HepG2 (cell line): ENCODE measurements around the gene PCDHGA1. TPM values are rescaled to one million over a fixed set of nuclear protein-coding genes. Genes with fewer than 3 reads are reported as not detected.

Source experiments
- ETV6 ChIP-seq: sonication (generic); formaldehyde crosslinking; conservative IDR thresholded peaks from 2 replicates; pipeline ENCODE4 v1.4.0; 2020; ENCODE audit warnings: missing genetic modification reagents
- FOXO1 ChIP-seq: sonication (generic); formaldehyde crosslinking; IDR thresholded peaks from 2 replicates; pipeline ENCODE4 v1.4.0; 2020; ENCODE audit warnings: missing genetic modification reagents
- GMEB2 ChIP-seq: IDR thresholded peaks from 2 replicates; pipeline ENCODE4 v1.6.1; 2016; ENCODE audit warnings: missing biosample characterization, missing genetic modification reagents, low read depth
- HDAC2 ChIP-seq: sonication (generic); formaldehyde crosslinking; IDR thresholded peaks from 2 replicates; pipeline ENCODE4 v1.4.0; 2020; ENCODE audit warnings: missing genetic modification reagents
- JARID2 ChIP-seq: sonication (generic); formaldehyde crosslinking; IDR thresholded peaks from 2 replicates; pipeline ENCODE4 v1.8.1; 2023; ENCODE audit warnings: missing genetic modification reagents, inconsistent platforms; ENCODE audit not compliant: insufficient replicate concordance
- MED8 ChIP-seq: sonication (generic); formaldehyde crosslinking; IDR thresholded peaks from 2 replicates; pipeline ENCODE4 v1.8.1; 2023; ENCODE audit warnings: mild to moderate bottlenecking, missing genetic modification reagents; ENCODE audit not compliant: insufficient replicate concordance
- NONO ChIP-seq, 2 experiments: fragments of 450-650 bp in 1 of 2; sonication (generic) in 1 of 2; formaldehyde crosslinking in 1 of 2; IDR thresholded peaks in 1 of 2; conservative IDR thresholded peaks in 1 of 2; 2 replicates each; pipeline versions ENCODE4 v1.6.1 to v1.8.0; 2017 to 2022; ENCODE audit warnings: mild to moderate bottlenecking in 1 of 2, missing genetic modification reagents in 1 of 2, moderate library complexity in 1 of 2
- RFXANK ChIP-seq: IDR thresholded peaks from 2 replicates; pipeline ENCODE4 v1.6.1; 2016
- SMAD1 ChIP-seq: sonication (generic); formaldehyde crosslinking; IDR thresholded peaks from 2 replicates; pipeline ENCODE4 v1.4.0; 2020; ENCODE audit warnings: missing genetic modification reagents, low read depth, mild to moderate bottlenecking, borderline replicate concordance
- SNAPC5 ChIP-seq: sonication (generic); formaldehyde crosslinking; IDR thresholded peaks from 2 replicates; pipeline ENCODE4 v1.8.1; 2023; ENCODE audit warnings: mild to moderate bottlenecking, missing genetic modification reagents, borderline replicate concordance
- SP1 ChIP-seq, 2 experiments: fragments of 450-650 bp in 1 of 2; sonication (generic) in 1 of 2; formaldehyde crosslinking in 1 of 2; IDR thresholded peaks; 2 replicates each; pipeline versions ENCODE4 v1.4.0 to v1.6.1; 2016 to 2020; ENCODE audit warnings: missing genetic modification reagents in 1 of 2
- SP5 ChIP-seq: IDR thresholded peaks from 2 replicates; pipeline ENCODE4 v1.6.1; 2016; ENCODE audit warnings: low read depth, borderline replicate concordance
- SRSF4 ChIP-seq: fragments of 200-400 bp; formaldehyde crosslinking; IDR thresholded peaks from one replicate; pipeline ENCODE4 v1.6.1; 2018; ENCODE audit warnings: mild to moderate bottlenecking, low read depth, low read length, moderate library complexity; ENCODE audit not compliant: poor library complexity, severe bottlenecking
- STAG1 ChIP-seq: sonication (generic); formaldehyde crosslinking; IDR thresholded peaks from 2 replicates; pipeline ENCODE4 v1.4.0; 2020; ENCODE audit warnings: missing genetic modification reagents
- TAF15 ChIP-seq: fragments of 200-400 bp; formaldehyde crosslinking; IDR thresholded peaks from one replicate; pipeline ENCODE4 v1.6.1; 2018; ENCODE audit warnings: mild to moderate bottlenecking, low read depth, low read length; ENCODE audit not compliant: poor library complexity, severe bottlenecking
- ZBTB37 ChIP-seq: sonication (generic); formaldehyde crosslinking; IDR thresholded peaks from 2 replicates; pipeline ENCODE4 v1.4.0; 2020; ENCODE audit warnings: mild to moderate bottlenecking, missing genetic modification reagents
- ZBTB43 ChIP-seq: sonication (generic); formaldehyde crosslinking; conservative IDR thresholded peaks from 2 replicates; pipeline ENCODE4 v1.4.0; 2020; ENCODE audit warnings: missing genetic modification reagents
- ZBTB44 ChIP-seq: sonication (generic); formaldehyde crosslinking; IDR thresholded peaks from 2 replicates; pipeline ENCODE4 v1.4.0; 2020; ENCODE audit warnings: missing genetic modification reagents
- ZIK1 ChIP-seq: sonication (generic); formaldehyde crosslinking; IDR thresholded peaks from 2 replicates; pipeline ENCODE4 v1.5.0; 2020; ENCODE audit warnings: mild to moderate bottlenecking, low read depth, missing genetic modification reagents, borderline replicate concordance
- ZNF543 ChIP-seq: sonication (generic); formaldehyde crosslinking; IDR thresholded peaks from 2 replicates; pipeline ENCODE4 v1.4.0; 2020; ENCODE audit warnings: mild to moderate bottlenecking, missing genetic modification reagents
- ZNF660 ChIP-seq: sonication (generic); formaldehyde crosslinking; IDR thresholded peaks from 2 replicates; pipeline ENCODE4 v1.5.1; 2020; ENCODE audit warnings: mild to moderate bottlenecking, low read depth, missing genetic modification reagents, borderline replicate concordance
- ZSCAN30 ChIP-seq: sonication (generic); formaldehyde crosslinking; IDR thresholded peaks from 2 replicates; pipeline ENCODE4 v1.5.0; 2020; ENCODE audit warnings: mild to moderate bottlenecking, missing genetic modification reagents
- polyA plus RNA-seq, 8 experiments: library from polyadenylated mRNA; depleted of rRNA in 3 of 8; stranded (reverse) in 7 of 8; unstranded in 1 of 8; fragments of >200 nt; fragmentation: Illumina TruSeq in 4 of 8; extraction: Trizol in 4 of 8; gene quantifications; 2 replicates each; pipeline versions ENCODE4 v1.2.1 to v1.2.3, GENCODE V29; 2011 to 2016; ENCODE audit warnings: low read depth in 4 of 8, missing spikeins in 1 of 8, mixed read lengths in 1 of 8; ENCODE audit not compliant: insufficient read depth in 1 of 8
- total RNA-seq, 5 experiments: library from RNA; depleted of rRNA; stranded (reverse); fragments of >200 nt; fragmentation: Illumina TruSeq; extraction: Trizol; gene quantifications; 2 replicates each; pipeline ENCODE4 v1.2.3, GENCODE V29; 2016; ENCODE audit warnings: low read depth in 1 of 5

The PCDHGA1 gene
- total and polyA plus RNA-seq, 2 of the 13 experiments (the other 11 are each of a cell fraction or from before 2014, with no cell fraction given), result 0.31 to 0.40 TPM

GRCh38 chr5:141320225-141321169 lies 9.8 kb upstream of the PCDHGA1 start, which contains the start of gene TAF7 (continued):
- TF ChIP-seq ZBTB37 (CRISPR knock-in tag) (peak; percentile 50; the same call in 1 of the 2 replicates), TAF15 (no peak), ETV6 (no peak), ZIK1 (CRISPR knock-in tag) (peak; percentile 17; the same call in 1 of the 2 replicates), ZBTB43 (CRISPR knock-in tag) (peak; percentile 47), JARID2 (CRISPR knock-in tag) (no peak), SRSF4 (no peak), GMEB2 (CRISPR knock-in tag) (peak; percentile 83), ZNF660 (CRISPR knock-in tag) (no peak), NONO (IDR thresholded peaks at IDR 0.05) (no peak), NONO (CRISPR knock-in tag; conservative IDR thresholded peaks at IDR 0.05) (peak; percentile 88), MED8 (peak; percentile 73), ZBTB44 (CRISPR knock-in tag) (0 out of 2 replicates have a peak, but pooled peaks have one; percentile 8), SP5 (CRISPR knock-in tag) (peak; percentile 65; the same call in 1 of the 2 replicates), ZSCAN30 (CRISPR knock-in tag) (no peak), FOXO1 (CRISPR knock-in tag) (peak; percentile 43; the same call in 1 of the 2 replicates), SNAPC5 (CRISPR knock-in tag) (no peak), STAG1 (CRISPR knock-in tag) (peak; percentile 26; the same call in 1 of the 2 replicates), SMAD1 (CRISPR knock-in tag) (peak; percentile 35; the same call in 1 of the 2 replicates), ZNF543 (CRISPR knock-in tag) (peak; percentile 80), HDAC2 (no peak), SP1 (IDR thresholded peaks at IDR 0.05) (no peak), SP1 (CRISPR knock-in tag; IDR thresholded peaks at IDR 0.05) (peak; percentile 66; the same call in 1 of the 2 replicates), RFXANK (no peak)
